Breast epithelium (tissue), 4 donors: Measurements from ENCODE around the gene CAB39. TPM values are rescaled to one million over a fixed set of nuclear protein-coding genes. Genes with fewer than 3 reads are reported as not detected.

Source experiments
- DNase-seq, 2 donors: peaks; one replicate each; pipeline ENCODE4 v3.0.0-alpha.2; 2019; ENCODE audit warnings: low spot score in 2 of 2
- H3K27ac ChIP-seq, 2 donors: fragments of 200-600 bp; sonication (generic) in 1 of 2; one replicate each; pipeline ENCODE4 v1.5.1; 2016 to 2019; ENCODE audit warnings: mild to moderate bottlenecking in 1 of 2
- H3K27me3 ChIP-seq, 2 donors: fragments of 200-600 bp; sonication (generic) in 1 of 2; one replicate each; pipeline versions ENCODE4 v1.5.1 to v1.6.0; 2017 to 2019; ENCODE audit warnings: control low read depth in 1 of 2, mild to moderate bottlenecking in 1 of 2
- H3K36me3 ChIP-seq: fragments of 200-600 bp; one replicate; pipeline ENCODE4 v1.5.1; 2019
- H3K4me1 ChIP-seq, 2 donors: fragments of 200-600 bp; sonication (generic); one replicate each; pipeline ENCODE4 v1.5.1; 2016 to 2019; ENCODE audit warnings: control low read depth in 1 of 2
- H3K4me3 ChIP-seq, 3 donors: fragments of 200-600 bp; sonication (generic); 1 replicate in 2 of 3; 2 replicates in 1 of 3; pipeline ENCODE4 v1.5.1; 2016 to 2019; ENCODE audit warnings: mild to moderate bottlenecking in 3 of 3, moderate library complexity in 2 of 3
- H3K9me3 ChIP-seq, 2 donors: fragments of 200-600 bp; sonication (generic) in 1 of 2; one replicate each; pipeline ENCODE4 v1.5.1; 2016 to 2019; ENCODE audit warnings: control low read depth in 1 of 2
- CTCF ChIP-seq, 3 donors: fragments of 450-650 bp; IDR thresholded peaks; one replicate each; pipeline ENCODE4 v1.5.1; 2016 to 2017; ENCODE audit warnings: antibody characterized with exemption in 3 of 3, mild to moderate bottlenecking in 3 of 3, moderate library complexity in 3 of 3
- POLR2A ChIP-seq: fragments of 450-650 bp; IDR thresholded peaks from one replicate; pipeline ENCODE4 v1.6.1; 2016; ENCODE audit warnings: antibody characterized with exemption, mild to moderate bottlenecking, moderate library complexity
- POLR2AphosphoS5 ChIP-seq, 3 donors: sonication (generic); formaldehyde crosslinking; IDR thresholded peaks; one replicate each; pipeline ENCODE4 v1.6.1; 2017; ENCODE audit warnings: antibody characterized with exemption in 3 of 3
- intact Hi-C: fragments of 100-400 bp; cut with DNase I; formaldehyde crosslinking; loops from one replicate; pipeline ENCODE4 v1.15.1; 2023; ENCODE audit warnings: low total_unique reads
- total RNA-seq, 3 donors: library from RNA; depleted of rRNA; stranded (reverse); fragments of >200 nt; gene quantifications; one replicate each; pipeline ENCODE4 v1.1.0, GENCODE V29; 2016

The CAB39 gene
- total RNA-seq, 3 donors from 2014 or later, result 79.0 to 85.9 (median 83.4) TPM

- no peaks in the 10 kb centered on the region for H3K36me3 ChIP-seq
- no peak overlapping the region for H3K4me3 ChIP-seq
- H3K4me1 ChIP-seq, result peaks cover 0 to 3% of the 10 kb centered on the region in 2 donors
- TF ChIP-seq POLR2AphosphoS5 (IDR thresholded peaks at IDR 0.05), result no peak
- no peak for TF ChIP-seq POLR2A
- no peak for TF ChIP-seq CTCF (IDR thresholded peaks at IDR 0.05)
- intact Hi-C loops, result no loop called here
- no peak overlapping the region for H3K27ac ChIP-seq
- H3K27me3 ChIP-seq, result no peaks in the 10 kb centered on the region
- DNase-seq, result no peak
- H3K9me3 ChIP-seq, result no peaks in the 10 kb centered on the region
Measured at GRCh38 chr2:230863442-230864121, 150.9 kb downstream of the CAB39 start.

GRCh38 chr2:230864122-230864604 lies 151.5 kb downstream of the CAB39 start:
- Histone ChIP-seq H3K27me3 (no peaks in the 10 kb centered on the region), H3K27ac (no peak overlapping the region), H3K4me1 (peaks cover 0 to 3% of the 10 kb centered on the region in 2 donors), H3K4me3 (peak overlapping the region; percentile 51 to 78 (median 76)), H3K9me3 (no peaks in the 10 kb centered on the region), H3K36me3 (no peaks in the 10 kb centered on the region)
- TF ChIP-seq POLR2AphosphoS5 (IDR thresholded peaks at IDR 0.05) (no peak), CTCF (IDR thresholded peaks at IDR 0.05) (no peak), POLR2A (no peak)
- DNase-seq, result no peak
- intact Hi-C loops, result no loop called here

- intact Hi-C loops, result no loop called here
- Histone ChIP-seq H3K27ac (peak within 1 kb of the TSS; percentile 1 to 17), H3K9me3 (no peaks in the 10 kb centered on the region), H3K4me1 (peaks cover 0 to 3% of the 10 kb centered on the region in 2 donors), H3K27me3 (no peaks in the 10 kb centered on the region), H3K4me3 (peak within 1 kb of the TSS; percentile 51 to 78 (median 76)), H3K36me3 (no peaks in the 10 kb centered on the region)
- no peak for DNase-seq
- TF ChIP-seq POLR2A (no peak), POLR2AphosphoS5 (IDR thresholded peaks at IDR 0.05) (no peak)
Measured at GRCh38 chr2:230864605-230865306, 152.1 kb downstream of the CAB39 start, which contains the start of gene ITM2C. Gene ITM2C (plus strand): TSS chr2:230864942. CDS start chr2:230865026, 84 bp downstream.

- intact Hi-C loops, result no loop called here
- H3K36me3 ChIP-seq, result no peaks in the 10 kb centered on the region
- H3K27ac ChIP-seq, result peak overlapping the region in 1 of 2 donors; percentile 17
- H3K27me3 ChIP-seq, result no peaks in the 10 kb centered on the region
- H3K9me3 ChIP-seq, result no peaks in the 10 kb centered on the region
- DNase-seq, result no peak
- H3K4me1 ChIP-seq, result peaks cover 0 to 3% of the 10 kb centered on the region in 2 donors
- TF ChIP-seq CTCF (IDR thresholded peaks at IDR 0.05) (no peak), POLR2AphosphoS5 (IDR thresholded peaks at IDR 0.05) (no peak), POLR2A (no peak)
- peak overlapping the region; percentile 51 to 78 (median 76) for H3K4me3 ChIP-seq
Measured at GRCh38 chr2:230865307-230865765, 152.7 kb downstream of the CAB39 start.

GRCh38 chr2:230865766-230866755 lies 153.4 kb downstream of the CAB39 start:
- Histone ChIP-seq H3K36me3 (no peaks in the 10 kb centered on the region), H3K27ac (peak overlapping the region in 1 of 2 donors; percentile 1), H3K9me3 (no peaks in the 10 kb centered on the region), H3K27me3 (no peaks in the 10 kb centered on the region), H3K4me1 (peaks cover 0 to 3% of the 10 kb centered on the region in 2 donors), H3K4me3 (peak overlapping the region; percentile 51 to 78 (median 76))
- TF ChIP-seq CTCF (IDR thresholded peaks at IDR 0.05), result no peak
- no peak for TF ChIP-seq POLR2A
- TF ChIP-seq POLR2AphosphoS5 (IDR thresholded peaks at IDR 0.05), result no peak
- intact Hi-C loops, result no loop called here
- peak in 1 of 2 donors; percentile 32 for DNase-seq
